Naive thymus-derived CD4-positive, alpha-beta T cell (primary cell): ENCODE results near the gene EDN2. TPM values are rescaled to one million over a fixed set of nuclear protein-coding genes. Genes with fewer than 3 reads are reported as not detected.

ENCODE experiments used
- ATAC-seq: fragments of 150-1000 bp; cut with Tn5 transposase; 2 replicates; pipeline ENCODE4 v1.10.0; 2021; ENCODE audit warnings: mild to moderate bottlenecking, moderate library complexity
- CTCF ChIA-PET: fragments of 350-600 bp; sonication (Branson Sonifier 250); formaldehyde crosslinking; loops from one replicate; lab custom pipeline; 2021; ENCODE audit warnings: antibody characterized with exemption; lab: Charles Lee
- POLR2A ChIA-PET: fragments of 350-600 bp; sonication (Branson Sonifier 250); formaldehyde crosslinking; loops from one replicate; lab custom pipeline; 2021; ENCODE audit warnings: antibody characterized with exemption, inconsistent platforms; lab: Charles Lee
- DNase-seq, 9 donors: peaks; one replicate each; pipeline versions ENCODE4 v3.0.0 to v3.0.0-alpha.2; 2020 to 2022; ENCODE audit warnings: mixed read lengths in 1 of 9
- H3K27ac ChIP-seq: one replicate; pipeline ENCODE4 v1.7.0; 2013; ENCODE audit warnings: mild to moderate bottlenecking, low read depth, low read length, moderate library complexity
- H3K27me3 ChIP-seq, 2 donors: one replicate each; pipeline ENCODE4 v1.7.0; 2013; ENCODE audit warnings: low read length in 2 of 2, mild to moderate bottlenecking in 2 of 2, moderate library complexity in 2 of 2; ENCODE audit not compliant: control insufficient read depth in 2 of 2, insufficient read depth in 2 of 2
- H3K36me3 ChIP-seq, 3 experiments: 1 replicate in 2 of 3; 2 replicates in 1 of 3; pipeline ENCODE4 v1.7.0; 2013; ENCODE audit warnings: low read length in 3 of 3, mild to moderate bottlenecking in 3 of 3, moderate library complexity in 1 of 3; ENCODE audit not compliant: insufficient read depth in 3 of 3, control insufficient read depth in 2 of 3
- H3K4me1 ChIP-seq, 2 donors: one replicate each; pipeline ENCODE4 v1.7.0; 2013; ENCODE audit warnings: low read length in 2 of 2, mild to moderate bottlenecking in 2 of 2, moderate library complexity in 1 of 2; ENCODE audit not compliant: control insufficient read depth in 2 of 2, insufficient read depth in 2 of 2
- H3K4me3 ChIP-seq: 2 replicates; pipeline ENCODE4 v1.7.0; 2013; ENCODE audit warnings: mild to moderate bottlenecking, low read length
- H3K9me3 ChIP-seq, 3 experiments: 1 replicate in 2 of 3; 2 replicates in 1 of 3; pipeline ENCODE4 v1.7.0; 2013; ENCODE audit warnings: low read length in 3 of 3; ENCODE audit not compliant: control insufficient read depth in 2 of 3
- H3K27ac Mint-ChIP-seq, 9 donors: one replicate each; pipeline ENCODE4 v1.8.0; 2020 to 2022; ENCODE audit warnings: mixed read lengths in 9 of 9, mild to moderate bottlenecking in 8 of 9, moderate library complexity in 5 of 9, inconsistent platforms in 2 of 9
- H3K27me3 Mint-ChIP-seq, 5 donors: one replicate each; pipeline ENCODE4 v1.8.0; 2021 to 2022; ENCODE audit warnings: mixed read lengths in 5 of 5, mild to moderate bottlenecking in 1 of 5
- H3K36me3 Mint-ChIP-seq, 5 donors: one replicate each; pipeline ENCODE4 v1.8.0; 2020 to 2022; ENCODE audit warnings: mixed read lengths in 5 of 5, mild to moderate bottlenecking in 3 of 5, inconsistent platforms in 1 of 5
- H3K4me1 Mint-ChIP-seq, 7 donors: one replicate each; pipeline ENCODE4 v1.8.0; 2020 to 2022; ENCODE audit warnings: mixed read lengths in 7 of 7, mild to moderate bottlenecking in 3 of 7, inconsistent platforms in 1 of 7
- H3K4me3 Mint-ChIP-seq, 10 donors: one replicate each; pipeline ENCODE4 v1.8.0; 2020 to 2022; ENCODE audit warnings: mild to moderate bottlenecking in 10 of 10, mixed read lengths in 10 of 10, moderate library complexity in 6 of 10, inconsistent platforms in 2 of 10
- H3K9me3 Mint-ChIP-seq, 11 donors: one replicate each; pipeline ENCODE4 v1.8.0; 2020 to 2022; ENCODE audit warnings: mixed read lengths in 11 of 11, mild to moderate bottlenecking in 4 of 11, inconsistent platforms in 1 of 11, moderate library complexity in 1 of 11
- intact Hi-C, 2 donors: fragments of 100-400 bp; cut with micrococcal nuclease; formaldehyde crosslinking; loops; one replicate each; pipeline ENCODE4 v1.15.1; 2023
- polyA plus RNA-seq, 2 donors: library from polyadenylated mRNA; unstranded; fragments of 300-500 nt; fragmentation: Illumina TruSeq; gene quantifications; one replicate each; pipeline ENCODE4 v1.2.3, GENCODE V29; 2021
- total RNA-seq, 6 experiments: library from RNA in 5 of 6; stranded (reverse) in 5 of 6; gene quantifications; 1 replicate in 5 of 6; 2 replicates in 1 of 6; pipeline ENCODE4 v1.2.3 and lab custom pipeline; 2021 to 2026

EDN2 gene
- total and polyA plus RNA-seq, 7 experiments from 2014 or later, result not detected

GRCh38 chr1:41486053-41486370, 1.5 kb upstream of the EDN2 start:
- Histone ChIP-seq H3K4me3 (no peak overlapping the region), H3K27ac (no peak overlapping the region), H3K4me1 (no peaks in the 10 kb centered on the region), H3K9me3 (no peaks in the 10 kb centered on the region), H3K27me3 (no peaks in the 10 kb centered on the region), H3K36me3 (no peaks in the 10 kb centered on the region)
- H3K4me3 Mint-ChIP-seq, result no peak overlapping the region
- ATAC-seq (no peak), DNase-seq (no peak)
- peaks cover 18 to 28% (median 24%) of the 10 kb centered on the region in 5 donors for H3K27me3 Mint-ChIP-seq
- intact Hi-C loops, result no loop called here
- no peaks in the 10 kb centered on the region for H3K36me3 Mint-ChIP-seq
- POLR2A ChIA-PET, result no interaction called here
- H3K4me1 Mint-ChIP-seq, result peaks cover 0 to 15% (median 0%) of the 10 kb centered on the region in 7 donors
- H3K27ac Mint-ChIP-seq, result no peak overlapping the region
- peaks cover 0 to 6% (median 0%) of the 10 kb centered on the region in 11 donors for H3K9me3 Mint-ChIP-seq
- CTCF ChIA-PET, result no interaction called here

GRCh38 chr1:41485605-41486004, 1.1 kb upstream of the EDN2 start:
- DNase-seq (no peak), ATAC-seq (no peak)
- H3K27me3 Mint-ChIP-seq, result peaks cover 18 to 28% (median 24%) of the 10 kb centered on the region in 5 donors
- peaks cover 0 to 15% (median 0%) of the 10 kb centered on the region in 7 donors for H3K4me1 Mint-ChIP-seq
- no peak overlapping the region for H3K4me3 Mint-ChIP-seq
- Histone ChIP-seq H3K36me3 (no peaks in the 10 kb centered on the region), H3K9me3 (no peaks in the 10 kb centered on the region), H3K4me1 (no peaks in the 10 kb centered on the region), H3K27me3 (no peaks in the 10 kb centered on the region), H3K4me3 (no peak overlapping the region), H3K27ac (no peak overlapping the region)
- intact Hi-C loops, result no loop called here
- CTCF ChIA-PET, result no interaction called here
- POLR2A ChIA-PET, result no interaction called here
- peaks cover 0 to 6% (median 0%) of the 10 kb centered on the region in 11 donors for H3K9me3 Mint-ChIP-seq
- no peak overlapping the region for H3K27ac Mint-ChIP-seq
- H3K36me3 Mint-ChIP-seq, result no peaks in the 10 kb centered on the region

- peaks cover 11 to 18% (median 15%) of the 10 kb centered on the region in 5 donors for H3K27me3 Mint-ChIP-seq
- Histone ChIP-seq H3K4me3 (no peak overlapping the region), H3K27me3 (no peaks in the 10 kb centered on the region), H3K4me1 (no peaks in the 10 kb centered on the region), H3K9me3 (no peaks in the 10 kb centered on the region), H3K27ac (no peak overlapping the region), H3K36me3 (no peaks in the 10 kb centered on the region)
- intact Hi-C loops, result no loop called here
- peaks cover 0 to 15% (median 0%) of the 10 kb centered on the region in 7 donors for H3K4me1 Mint-ChIP-seq
- POLR2A ChIA-PET, result no interaction called here
- no peaks in the 10 kb centered on the region for H3K36me3 Mint-ChIP-seq
- DNase-seq (no peak), ATAC-seq (no peak)
- H3K27ac Mint-ChIP-seq, result no peak overlapping the region
- CTCF ChIA-PET, result no interaction called here
- H3K9me3 Mint-ChIP-seq, result no peaks in the 10 kb centered on the region
- no peak overlapping the region for H3K4me3 Mint-ChIP-seq
Measured at GRCh38 chr1:41483960-41484401, 502 bp downstream of the EDN2 start.

- ChIA-PET CTCF (no interaction called here), POLR2A (no interaction called here)
- DNase-seq (no peak), ATAC-seq (no peak)
- Mint-ChIP-seq H3K4me1 (peaks cover 0 to 15% (median 0%) of the 10 kb centered on the region in 7 donors), H3K27ac (no peak overlapping the region), H3K36me3 (no peaks in the 10 kb centered on the region), H3K9me3 (no peaks in the 10 kb centered on the region), H3K27me3 (peaks cover 10 to 15% (median 13%) of the 10 kb centered on the region in 5 donors), H3K4me3 (no peak overlapping the region)
- Histone ChIP-seq H3K27me3 (no peaks in the 10 kb centered on the region), H3K27ac (no peak overlapping the region), H3K4me1 (no peaks in the 10 kb centered on the region), H3K36me3 (no peaks in the 10 kb centered on the region), H3K9me3 (no peaks in the 10 kb centered on the region), H3K4me3 (no peak overlapping the region)
- intact Hi-C loops, result no loop called here
Measured at GRCh38 chr1:41483001-41483850, 1.3 kb downstream of the EDN2 start.

GRCh38 chr1:41482001-41482765, 2.3 kb downstream of the EDN2 start:
- Mint-ChIP-seq H3K36me3 (no peaks in the 10 kb centered on the region), H3K27ac (no peak overlapping the region), H3K27me3 (peaks cover 8 to 15% (median 13%) of the 10 kb centered on the region in 5 donors), H3K4me1 (peaks cover 0 to 10% (median 0%) of the 10 kb centered on the region in 7 donors), H3K9me3 (no peaks in the 10 kb centered on the region), H3K4me3 (no peak overlapping the region)
- Histone ChIP-seq H3K4me3 (no peak overlapping the region), H3K4me1 (no peaks in the 10 kb centered on the region), H3K27ac (no peak overlapping the region), H3K36me3 (no peaks in the 10 kb centered on the region), H3K27me3 (no peaks in the 10 kb centered on the region), H3K9me3 (no peaks in the 10 kb centered on the region)
- no peak for ATAC-seq
- DNase-seq, result no peak
- ChIA-PET POLR2A (no interaction called here), CTCF (no interaction called here)
- intact Hi-C loops, result no loop called here

- intact Hi-C loops, result no loop called here
- Mint-ChIP-seq H3K9me3 (no peaks in the 10 kb centered on the region), H3K36me3 (no peaks in the 10 kb centered on the region), H3K4me3 (no peak overlapping the region), H3K4me1 (peaks cover 0 to 5% (median 0%) of the 10 kb centered on the region in 7 donors), H3K27ac (no peak overlapping the region), H3K27me3 (peaks cover 2 to 9% (median 8%) of the 10 kb centered on the region in 5 donors)
- Histone ChIP-seq H3K4me3 (no peak overlapping the region), H3K9me3 (no peaks in the 10 kb centered on the region), H3K4me1 (no peaks in the 10 kb centered on the region), H3K36me3 (no peaks in the 10 kb centered on the region), H3K27ac (no peak overlapping the region), H3K27me3 (no peaks in the 10 kb centered on the region)
- DNase-seq (no peak), ATAC-seq (no peak)
- ChIA-PET POLR2A (no interaction called here), CTCF (no interaction called here)
Measured at GRCh38 chr1:41481109-41481775, 3.2 kb downstream of the EDN2 start.
